A673 (cell line): ENCODE data around the gene NLRP1.

Source experiments
- CTCF ChIP-seq: fragments of 300-800, 200-600 bp; sonication (generic); conservative IDR thresholded peaks from 2 replicates; pipeline ENCODE4 v1.5.1; 2017; ENCODE audit warnings: low read depth, mild to moderate bottlenecking, antibody characterized with exemption, low read length, moderate library complexity, mixed read lengths
- EZH2 ChIP-seq: fragments of 200-600 bp; sonication (generic); IDR thresholded peaks from 2 replicates; pipeline ENCODE4 v1.6.1; 2017; ENCODE audit warnings: borderline replicate concordance, low read depth, mild to moderate bottlenecking, mixed read lengths, antibody characterized with exemption, low read length; ENCODE audit not compliant: poor library complexity, severe bottlenecking

- TF ChIP-seq CTCF (no peak), EZH2 (no peak)
Observed at GRCh38 chr17:5539286-5539685, 45.0 kb downstream of the NLRP1 start.
